ENCODE results near the gene KLHDC8A. TPM values are rescaled to one million over a fixed set of nuclear protein-coding genes. Genes with fewer than 3 reads are reported as not detected.

Gene KLHDC8A
- total and polyA plus RNA-seq, 2 donors (not counting 3 experiments of a cell fraction or from before 2014, with no cell fraction given): not detected

DNA sequence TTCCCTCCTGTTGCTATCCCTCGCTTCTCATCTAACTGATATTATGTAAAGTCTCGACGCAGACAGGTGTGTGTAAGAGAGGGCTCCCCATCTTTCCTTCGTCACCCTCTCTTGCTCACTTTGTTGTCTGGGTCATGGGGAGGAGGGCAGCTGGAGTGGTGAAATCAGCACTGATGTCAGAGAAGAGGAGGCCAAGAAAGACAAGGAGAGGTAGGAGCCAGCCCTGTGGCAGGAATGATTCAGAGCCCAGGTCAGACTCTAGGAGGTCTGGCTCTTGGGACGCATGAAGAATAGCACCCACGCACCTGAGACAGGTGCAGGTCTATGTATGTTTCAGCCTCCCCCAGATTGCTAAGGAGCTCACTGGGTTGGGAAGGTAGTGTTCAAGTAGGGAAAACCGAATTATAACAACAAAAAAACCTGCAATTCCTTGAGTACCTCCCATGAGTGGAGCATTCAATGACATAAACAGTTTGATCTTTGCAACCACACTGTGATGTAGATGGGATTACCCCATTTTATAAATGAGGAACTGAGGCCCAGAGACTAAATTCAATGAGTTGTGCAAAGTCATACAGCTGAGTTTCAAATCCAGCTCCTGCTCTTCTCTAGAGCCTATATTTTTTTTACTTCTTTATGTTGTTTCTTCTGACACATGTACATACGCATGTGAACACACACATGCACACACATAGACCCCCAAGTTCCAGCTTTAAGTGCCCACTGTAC is 45.6 kb downstream of the KLHDC8A start:
- Histone ChIP-seq H3K9me1 (replicated peaks; ENCODE audit: control insufficient read depth, extremely low read depth, insufficient read depth, low read length) (no peaks in the 10 kb centered on the region), H3K4me2 (ENCODE audit: insufficient read depth, low read length) (no peak overlapping the region), H3K9me3 (replicated peaks; ENCODE audit: control insufficient read depth, insufficient read depth, low read length) (no peaks in the 10 kb centered on the region), H3K27me3 (ENCODE audit: control insufficient read depth in 2 of 2, insufficient read depth in 2 of 2, low read length in 2 of 2) (no peaks in the 10 kb centered on the region), H3K36me3 (ENCODE audit: control insufficient read depth in 2 of 2, extremely low read depth in 1 of 2, insufficient read depth in 2 of 2, low read length in 2 of 2) (peaks cover 0 to 10% of the 10 kb centered on the region in 2 experiments), H3K79me2 (ENCODE audit: control insufficient read depth, insufficient read depth, low read length) (no peaks in the 10 kb centered on the region), H3K27ac (ENCODE audit: insufficient read depth, low read depth, low read length) (no peak overlapping the region), H2AFZ (ENCODE audit: low read depth, low read length) (no peak overlapping the region), H3K4me3 (replicated peaks in 1 of 3; ENCODE audit: insufficient read depth in 1 of 3, low read depth in 1 of 3, low read length in 3 of 3) (no peak overlapping the region), H3K9ac (replicated peaks; ENCODE audit: extremely low read depth, insufficient read depth, low read length) (no peak overlapping the region), H3K4me1 (ENCODE audit: control insufficient read depth, extremely low read depth, insufficient read depth, low read length) (peaks cover 13% of the 10 kb centered on the region), H4K20me1 (replicated peaks; ENCODE audit: control insufficient read depth, extremely low read depth, insufficient read depth, low read length) (no peaks in the 10 kb centered on the region)
- BruUV-seq (replicated peaks): no TSS peak
- TF ChIP-seq POLR2A (IDR thresholded peaks at IDR 0.05; ENCODE audit: low read depth, low read length) (no peak), MYC (IDR thresholded peaks at IDR 0.05; ENCODE audit: low read depth, low read length) (no peak), GATA2 (IDR thresholded peaks at IDR 0.05; ENCODE audit: insufficient read depth, insufficient read length, low read depth, low read length) (no peak), POLR2AphosphoS5 (IDR thresholded peaks at IDR 0.05; ENCODE audit: insufficient read depth, low read depth, low read length) (no peak), JUN (IDR thresholded peaks at IDR 0.05; ENCODE audit: borderline replicate concordance, insufficient read depth, insufficient read length, low read depth) (no peak), FOS (IDR thresholded peaks at IDR 0.05; ENCODE audit: borderline replicate concordance, insufficient read depth, low read length) (no peak), EZH2 (IDR thresholded peaks at IDR 0.05; ENCODE audit: borderline replicate concordance, low read depth, low read length, severe bottlenecking) (no peak), MAX (IDR thresholded peaks at IDR 0.05; ENCODE audit: insufficient read depth, insufficient read length) (no peak)
- TF ChIP-seq, protein P1, sequence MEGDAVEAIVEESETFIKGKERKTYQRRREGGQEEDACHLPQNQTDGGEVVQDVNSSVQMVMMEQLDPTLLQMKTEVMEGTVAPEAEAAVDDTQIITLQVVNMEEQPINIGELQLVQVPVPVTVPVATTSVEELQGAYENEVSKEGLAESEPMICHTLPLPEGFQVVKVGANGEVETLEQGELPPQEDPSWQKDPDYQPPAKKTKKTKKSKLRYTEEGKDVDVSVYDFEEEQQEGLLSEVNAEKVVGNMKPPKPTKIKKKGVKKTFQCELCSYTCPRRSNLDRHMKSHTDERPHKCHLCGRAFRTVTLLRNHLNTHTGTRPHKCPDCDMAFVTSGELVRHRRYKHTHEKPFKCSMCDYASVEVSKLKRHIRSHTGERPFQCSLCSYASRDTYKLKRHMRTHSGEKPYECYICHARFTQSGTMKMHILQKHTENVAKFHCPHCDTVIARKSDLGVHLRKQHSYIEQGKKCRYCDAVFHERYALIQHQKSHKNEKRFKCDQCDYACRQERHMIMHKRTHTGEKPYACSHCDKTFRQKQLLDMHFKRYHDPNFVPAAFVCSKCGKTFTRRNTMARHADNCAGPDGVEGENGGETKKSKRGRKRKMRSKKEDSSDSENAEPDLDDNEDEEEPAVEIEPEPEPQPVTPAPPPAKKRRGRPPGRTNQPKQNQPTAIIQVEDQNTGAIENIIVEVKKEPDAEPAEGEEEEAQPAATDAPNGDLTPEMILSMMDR (IDR thresholded peaks at IDR 0.05; ENCODE audit: extremely low read depth in 1 of 2, insufficient read depth in 1 of 2, low read depth in 1 of 2, low read length in 2 of 2): no peak
- intact Hi-C loops (cut with micrococcal nuclease): no loop called here
- DNase-seq (ENCODE audit: low read depth, low spot score): no peak
- dilution Hi-C loops (cut with MboI; ENCODE audit: extremely low pct_ligation_motif_present, low sequenced_read_pairs): no loop called here
- FAIRE-seq: no peak
- ChIA-PET POLR2A (no interaction called here), CTCF (interaction anchor here (1.0 to 1.3 kb wide), 4 partner anchors 14 to 43 kb away, joined by 3 to 4 read pairs (median 4); no protein-coding TSS in a partner anchor)
